Fibroblast of skin of back (primary cell): ENCODE measurements around the gene RACGAP1.

Experiments
- DNase-seq: peaks from one replicate; pipeline ENCODE4 v3.0.0-alpha.2; 2013

RACGAP1 gene

DNA sequence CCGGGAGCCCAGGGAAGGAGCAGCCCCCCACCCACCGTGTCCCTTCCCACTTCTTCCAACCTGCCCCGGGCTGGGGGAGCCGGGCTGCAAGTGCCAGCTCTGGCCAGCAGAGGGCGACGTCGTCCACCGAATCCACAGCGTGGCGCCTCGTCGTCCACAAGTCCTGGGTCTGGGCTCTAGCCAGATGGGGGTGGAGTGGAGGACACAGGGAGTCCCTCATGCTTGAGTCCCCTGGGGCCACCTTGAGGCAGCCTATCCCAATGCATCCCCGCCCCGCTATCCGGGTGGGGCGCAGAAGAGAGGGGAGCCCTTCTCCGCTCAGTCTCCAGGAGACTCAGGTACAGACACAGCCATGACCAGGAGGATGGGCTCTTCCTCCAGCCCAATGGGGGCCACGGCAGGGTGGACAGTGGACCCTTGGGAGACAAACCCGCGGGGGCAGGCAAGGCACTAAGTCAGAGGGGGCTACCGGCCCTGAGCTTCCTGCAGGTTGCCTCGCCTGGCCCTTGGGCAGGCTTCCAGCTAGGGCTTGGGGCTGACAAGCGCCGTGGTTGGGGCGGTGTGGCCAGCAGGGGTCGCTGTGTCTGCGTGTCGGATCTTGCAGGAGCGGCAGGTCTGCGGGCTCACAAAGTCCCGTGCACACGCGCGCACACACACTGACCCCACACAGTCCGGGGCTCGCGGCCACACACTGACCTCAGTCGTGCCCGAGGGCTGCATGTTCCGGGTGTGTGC is 58.1 kb downstream of the RACGAP1 start:
- DNase-seq, result peak; percentile 82

DNA sequence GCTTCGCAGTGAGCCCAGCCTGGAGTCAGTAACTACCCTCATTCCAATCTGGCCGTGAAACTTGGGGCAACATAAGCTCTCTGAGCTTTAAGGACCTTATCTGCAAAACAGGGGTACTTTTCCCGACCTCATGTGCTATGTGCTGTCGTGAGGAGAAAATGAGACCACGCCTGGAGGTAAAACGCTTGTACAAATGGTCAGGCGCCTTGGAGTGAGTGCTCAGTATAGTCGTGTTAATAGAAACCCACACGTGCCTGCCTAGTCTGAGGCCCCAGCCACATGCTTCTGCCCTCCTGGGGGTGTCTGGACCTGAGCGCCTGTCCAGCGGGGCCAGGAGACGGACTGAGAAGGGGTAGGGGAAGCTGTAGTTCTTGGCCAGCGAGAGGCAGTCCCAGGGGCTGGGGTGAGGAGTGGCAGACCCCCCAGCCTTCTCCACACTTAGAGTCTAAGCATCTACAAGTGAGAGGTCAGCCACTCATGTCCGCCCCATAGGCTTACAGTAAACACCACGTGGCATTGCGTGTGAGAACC is 58.7 kb downstream of the RACGAP1 start:
- DNase-seq, result no peak

DNA sequence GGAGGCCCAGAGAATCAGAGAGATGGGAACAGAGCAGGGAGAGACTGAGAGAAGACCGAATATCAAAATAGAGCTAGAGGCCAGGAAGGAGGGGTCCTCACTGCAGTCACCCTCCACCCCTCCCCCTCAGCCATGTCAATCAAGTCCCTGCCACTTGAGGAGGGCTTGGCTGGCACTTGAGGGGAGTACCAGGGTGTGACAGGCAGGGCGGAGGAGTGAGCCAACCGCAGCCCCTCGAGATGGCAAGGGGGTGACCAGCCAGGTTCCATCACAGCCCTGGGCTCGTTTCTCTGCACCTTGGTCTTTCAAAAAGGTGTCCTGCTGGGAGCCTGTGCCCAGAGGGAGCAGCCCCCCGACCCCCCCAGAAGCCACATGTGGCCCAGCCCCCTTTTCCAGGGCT is 59.5 kb downstream of the RACGAP1 start:
- no peak for DNase-seq

DNA sequence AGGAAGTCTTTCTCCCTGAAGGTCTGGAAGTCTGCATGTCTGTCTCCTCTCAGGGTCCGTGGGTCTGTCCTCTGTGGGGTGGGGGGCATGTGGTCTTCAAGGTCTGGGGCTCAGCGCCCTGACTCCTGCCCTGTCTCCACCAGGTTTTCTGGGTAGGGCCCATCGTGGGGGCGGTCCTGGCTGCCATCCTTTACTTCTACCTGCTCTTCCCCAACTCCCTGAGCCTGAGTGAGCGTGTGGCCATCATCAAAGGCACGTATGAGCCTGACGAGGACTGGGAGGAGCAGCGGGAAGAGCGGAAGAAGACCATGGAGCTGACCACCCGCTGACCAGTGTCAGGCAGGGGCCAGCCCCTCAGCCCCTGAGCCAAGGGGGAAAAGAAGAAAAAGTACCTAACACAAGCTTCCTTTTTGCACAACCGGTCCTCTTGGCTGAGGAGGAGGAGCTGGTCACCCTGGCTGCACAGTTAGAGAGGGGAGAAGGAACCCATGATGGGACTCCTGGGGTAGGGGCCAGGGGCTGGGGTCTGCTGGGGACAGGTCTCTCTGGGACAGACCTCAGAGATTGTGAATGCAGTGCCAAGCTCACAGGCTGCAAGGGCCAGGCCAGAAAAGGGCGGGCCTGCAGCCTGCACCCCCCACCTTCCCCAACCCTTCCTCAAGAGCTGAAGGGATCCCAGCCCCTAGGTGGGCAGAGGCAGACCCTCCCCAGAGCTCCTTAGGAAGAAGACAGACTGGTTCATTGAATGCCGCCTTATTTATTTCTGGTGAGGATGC is 60.3 kb downstream of the RACGAP1 start:
- DNase-seq, result no peak

- DNase-seq, result no peak
These were observed 61.1 kb downstream of the RACGAP1 start for GRCh38 chr12:49963976-49964815.

- DNase-seq, result peak; percentile 44
These were observed 62.2 kb downstream of the RACGAP1 start for GRCh38 chr12:49962861-49963765.

- DNase-seq, result no peak
These were observed 63.1 kb downstream of the RACGAP1 start for GRCh38 chr12:49961993-49962764.

GRCh38 chr12:49961111-49961922 is 64.0 kb downstream of the RACGAP1 start, which contains the start of gene AQP5:
Gene AQP5, plus strand, starts transcription at chr12:49961872. Its CDS starts 146 bp downstream, at chr12:49962018.
- DNase-seq, result no peak

GRCh38 chr12:49960474-49961110 is 64.7 kb downstream of the RACGAP1 start:
- DNase-seq, result no peak

DNA sequence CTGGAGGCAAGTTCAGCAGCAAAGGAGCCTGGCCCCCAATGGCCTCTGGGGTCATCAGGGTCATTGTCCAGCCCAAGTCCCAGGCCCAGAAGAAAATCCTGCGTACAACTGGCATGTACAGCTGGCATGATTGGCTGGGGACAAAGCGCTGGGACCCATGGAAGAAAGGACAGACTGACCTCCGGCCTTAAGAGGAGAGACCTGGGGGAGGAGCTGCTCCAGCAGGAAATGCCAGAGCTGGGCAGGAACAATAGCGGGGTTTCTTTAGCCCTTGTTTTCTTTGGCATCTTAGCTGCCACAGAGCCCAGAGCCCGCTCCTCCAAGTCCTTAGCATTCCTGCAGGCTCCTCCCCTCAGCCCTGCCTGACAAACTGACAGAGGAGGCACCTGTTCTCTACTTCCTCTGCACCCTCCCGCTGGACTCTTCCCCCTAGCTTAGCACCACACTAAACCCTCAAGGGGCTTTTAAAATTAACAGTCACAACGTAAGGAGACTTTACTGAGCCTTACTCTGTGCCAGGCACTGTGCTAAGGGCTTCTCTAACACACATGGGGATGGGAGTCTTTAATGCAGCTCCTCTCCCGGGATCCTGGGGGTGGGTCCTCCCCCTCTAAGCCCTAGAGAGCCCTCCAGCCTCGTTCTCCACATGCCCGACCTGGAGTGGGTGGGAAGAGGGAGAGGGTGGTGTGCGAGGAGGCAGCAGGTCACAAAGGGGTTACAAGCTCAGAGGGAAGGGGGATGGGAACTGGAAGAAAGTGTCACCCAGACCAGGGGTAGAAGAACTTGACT is 65.4 kb downstream of the RACGAP1 start:
- peak; percentile 72 for DNase-seq

- DNase-seq, result no peak
These were observed 67.7 kb downstream of the RACGAP1 start for GRCh38 chr12:49957570-49957967.

GRCh38 chr12:49956663-49957569 is 68.4 kb downstream of the RACGAP1 start:
- DNase-seq, result no peak

DNA sequence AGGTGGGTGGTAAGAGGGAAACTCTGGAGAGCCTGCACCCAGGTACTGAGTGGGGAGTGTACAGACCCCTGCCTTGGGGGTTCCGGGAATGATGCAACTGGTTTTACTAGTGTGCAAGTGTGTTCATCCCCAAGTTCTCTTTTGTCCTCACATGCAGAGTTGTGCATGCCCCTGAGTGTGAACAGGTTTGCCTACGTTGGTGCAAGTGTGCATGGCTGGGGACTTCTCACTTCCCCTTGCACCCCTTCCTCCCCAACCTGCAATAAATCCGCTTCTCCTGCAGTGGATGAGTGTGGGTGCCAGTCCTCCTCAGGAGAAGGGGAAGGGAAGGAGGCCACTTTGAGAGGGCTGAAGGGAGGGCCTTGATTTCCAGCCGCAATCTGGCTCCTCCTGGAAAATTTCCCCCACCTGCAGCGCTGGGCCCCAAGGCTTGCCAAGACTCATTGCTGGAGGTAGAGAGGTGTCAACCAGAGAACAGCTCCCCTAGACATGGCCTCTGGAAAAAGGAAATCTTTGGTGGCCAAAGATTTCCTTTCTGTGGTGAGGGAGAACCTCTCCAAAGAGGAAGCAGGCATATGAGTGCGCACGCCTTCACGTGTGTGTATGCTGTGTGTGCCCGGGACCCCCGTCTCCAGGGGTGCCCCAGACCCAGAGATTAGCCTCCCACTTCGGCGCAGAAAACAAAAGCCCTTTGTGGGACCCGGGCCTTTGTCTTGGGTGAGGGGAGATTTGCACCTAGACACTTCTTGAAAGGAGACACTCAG is 69.2 kb downstream of the RACGAP1 start:
- no peak for DNase-seq

DNA sequence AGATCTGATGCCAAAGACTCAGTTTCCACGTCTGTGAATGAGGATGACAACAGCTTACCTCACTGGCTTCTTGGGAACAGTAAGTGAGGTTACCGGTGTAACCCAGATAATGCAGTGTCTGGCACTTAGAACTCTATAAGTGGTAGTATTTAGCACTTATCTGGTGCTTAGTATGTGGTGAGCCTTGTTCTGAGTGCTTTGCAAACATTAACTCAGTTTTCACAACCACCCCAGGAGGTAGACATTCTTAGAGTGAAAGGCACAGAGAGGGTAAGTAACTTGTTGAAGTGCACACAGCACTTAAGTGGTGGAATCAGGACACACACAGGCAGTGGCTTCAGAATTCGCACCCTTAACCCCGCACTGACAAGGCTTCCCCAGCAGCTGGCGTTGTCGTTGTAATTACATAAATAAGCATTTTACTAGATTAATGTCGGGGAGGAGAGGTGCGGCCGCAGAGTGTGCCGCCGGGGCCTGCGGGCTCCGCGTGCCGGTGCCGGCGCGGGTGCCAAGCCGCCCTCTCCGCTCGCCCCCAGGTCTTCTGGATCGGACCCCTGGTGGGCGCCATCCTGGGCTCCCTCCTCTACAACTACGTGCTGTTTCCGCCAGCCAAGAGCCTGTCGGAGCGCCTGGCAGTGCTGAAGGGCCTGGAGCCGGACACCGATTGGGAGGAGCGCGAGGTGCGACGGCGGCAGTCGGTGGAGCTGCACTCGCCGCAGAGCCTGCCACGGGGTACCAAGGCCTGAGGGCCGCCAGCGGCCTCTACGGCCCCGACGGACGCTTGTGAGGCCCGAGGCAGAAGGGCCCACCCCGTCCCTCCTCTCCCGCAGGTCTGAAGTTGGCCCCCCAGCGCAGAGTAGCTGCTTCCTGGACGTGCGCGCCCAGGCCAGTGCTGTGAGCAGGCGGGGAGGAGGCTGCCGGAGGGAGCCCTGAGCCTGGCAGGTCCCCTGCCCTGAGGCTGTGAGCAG is 70.1 kb downstream of the RACGAP1 start:
- DNase-seq, result no peak
